Skin epidermis (tissue), 12 donors: ENCODE data around the gene PCBD1.
"Not testable (repeated sequence)": the region's sequence is repeated elsewhere in the genome, so short reads cannot be mapped to it uniquely, and the experiment has no call there.

ENCODE experiments used
- H3K27ac ChIP-seq, 21 experiments: fragments of 200-600 bp; sonication (generic) in 11 of 21; one replicate each; pipeline ENCODE4 v1.5.0; 2020; ENCODE audit warnings: mild to moderate bottlenecking in 3 of 21, inconsistent platforms in 2 of 21, moderate library complexity in 2 of 21
- H3K4me3 ChIP-seq, 7 experiments: fragments of 200-600 bp; sonication (generic) in 2 of 7; one replicate each; pipeline ENCODE4 v1.5.0; 2020; ENCODE audit warnings: inconsistent platforms in 2 of 7, mild to moderate bottlenecking in 2 of 7, moderate library complexity in 1 of 7

The PCBD1 gene

GRCh38 chr10:70887804-70888800 lies at the start of gene PCBD1:
Gene PCBD1 (minus strand): TSS chr10:70888565. CDS start chr10:70888533, 32 bp downstream.
- Histone ChIP-seq H3K4me3 (peak within 1 kb of the TSS; percentile 67 to 91 (median 77)), H3K27ac (peak within 1 kb of the TSS; percentile 70 to 95 (median 88))

GRCh38 chr10:70937661-70938060 lies 49.3 kb upstream of the PCBD1 start:
- Histone ChIP-seq H3K4me3 (no peak overlapping the region), H3K27ac (no peak overlapping the region)

- Histone ChIP-seq H3K4me3 (no peak overlapping the region), H3K27ac (no peak overlapping the region)
Observed at GRCh38 chr10:70936111-70936510, 47.7 kb upstream of the PCBD1 start.

GRCh38 chr10:70935631-70936030 lies 47.3 kb upstream of the PCBD1 start:
- Histone ChIP-seq H3K27ac (no peak overlapping the region), H3K4me3 (no peak overlapping the region)

GRCh38 chr10:70935125-70935625 lies 46.8 kb upstream of the PCBD1 start:
- Histone ChIP-seq H3K27ac (no peak overlapping the region), H3K4me3 (no peak overlapping the region)

GRCh38 chr10:70934701-70935100 lies 46.3 kb upstream of the PCBD1 start:
- Histone ChIP-seq H3K4me3 (no peak overlapping the region), H3K27ac (no peak overlapping the region)

- H3K4me3 ChIP-seq: no peak overlapping the region
- no peak overlapping the region for H3K27ac ChIP-seq
Observed at GRCh38 chr10:70932392-70933196, 44.2 kb upstream of the PCBD1 start.

GRCh38 chr10:70931168-70931815 lies 42.9 kb upstream of the PCBD1 start:
- Histone ChIP-seq H3K27ac (no peak overlapping the region), H3K4me3 (no peak overlapping the region)

GRCh38 chr10:70930263-70931000 lies 42.1 kb upstream of the PCBD1 start:
- no peak overlapping the region for H3K27ac ChIP-seq
- no peak overlapping the region for H3K4me3 ChIP-seq

GRCh38 chr10:70928140-70928539 lies 39.8 kb upstream of the PCBD1 start:
- no peak overlapping the region for H3K4me3 ChIP-seq

GRCh38 chr10:70927189-70927943 lies 39.0 kb upstream of the PCBD1 start:
- no peak overlapping the region for H3K27ac ChIP-seq
- no peak overlapping the region for H3K4me3 ChIP-seq

More at GRCh38 chr10:70928140-70928539, 39.8 kb upstream of the PCBD1 start:
- no peak overlapping the region for H3K27ac ChIP-seq

- no peak overlapping the region for H3K4me3 ChIP-seq
- no peak overlapping the region for H3K27ac ChIP-seq
Observed at GRCh38 chr10:70926226-70927000, 38.0 kb upstream of the PCBD1 start.

- no peak overlapping the region for H3K27ac ChIP-seq
Observed at GRCh38 chr10:70925377-70926225, 37.2 kb upstream of the PCBD1 start.

GRCh38 chr10:70923696-70924095 lies 35.3 kb upstream of the PCBD1 start:
- H3K27ac ChIP-seq: no peak overlapping the region

More at GRCh38 chr10:70925377-70926225, 37.2 kb upstream of the PCBD1 start:
- H3K4me3 ChIP-seq: no peak overlapping the region

GRCh38 chr10:70921285-70921684 lies 32.9 kb upstream of the PCBD1 start:
- H3K27ac ChIP-seq: no peak overlapping the region
- H3K4me3 ChIP-seq: no peak overlapping the region

More at GRCh38 chr10:70923696-70924095, 35.3 kb upstream of the PCBD1 start:
- no peak overlapping the region for H3K4me3 ChIP-seq

- Histone ChIP-seq H3K4me3 (no peak overlapping the region), H3K27ac (no peak overlapping the region)
Observed at GRCh38 chr10:70920519-70920918, 32.2 kb upstream of the PCBD1 start.

- H3K27ac ChIP-seq, H3K4me3 ChIP-seq: not testable (repeated sequence)
Observed at GRCh38 chr10:70919906-70920305, 31.5 kb upstream of the PCBD1 start.
